HepG2 (cell line): ENCODE data around the gene VARS1. TPM values are rescaled to one million over a fixed set of nuclear protein-coding genes. Genes with fewer than 3 reads are reported as not detected.

Experiments
- AFF4 ChIP-seq: sonication (generic); formaldehyde crosslinking; IDR thresholded peaks from 2 replicates; pipeline ENCODE4 v1.4.0; 2020; ENCODE audit warnings: missing genetic modification reagents
- AHR ChIP-seq: IDR thresholded peaks from 2 replicates; pipeline ENCODE4 v1.6.1; 2018; ENCODE audit warnings: missing genetic modification reagents, missing compliant biosample characterization
- CREB1 ChIP-seq, 2 experiments: fragments of 450-650 bp in 1 of 2; IDR thresholded peaks; 2 replicates each; pipeline ENCODE4 v1.6.1; 2016 to 2017; ENCODE audit warnings: control low read depth in 1 of 2, mild to moderate bottlenecking in 1 of 2, missing compliant biosample characterization in 1 of 2, missing genetic modification characterization in 1 of 2
- MAZ ChIP-seq, 2 experiments: sonication (generic) in 1 of 2; formaldehyde crosslinking in 1 of 2; IDR thresholded peaks; 2 replicates each; pipeline versions ENCODE4 v1.5.0 to v1.6.1; 2012 to 2020; ENCODE audit warnings: low read depth in 2 of 2, mild to moderate bottlenecking in 2 of 2, borderline replicate concordance in 1 of 2, improper control_type of control experiment in 1 of 2, low read length in 1 of 2, missing genetic modification reagents in 1 of 2, moderate library complexity in 1 of 2
- MBD4 ChIP-seq: IDR thresholded peaks from 2 replicates; pipeline ENCODE4 v1.6.1; 2012; ENCODE audit warnings: low read length, inconsistent platforms, borderline replicate concordance
- MED8 ChIP-seq: sonication (generic); formaldehyde crosslinking; IDR thresholded peaks from 2 replicates; pipeline ENCODE4 v1.8.1; 2023; ENCODE audit warnings: mild to moderate bottlenecking, missing genetic modification reagents; ENCODE audit not compliant: insufficient replicate concordance
- POLR2AphosphoS5 ChIP-seq: IDR thresholded peaks from 2 replicates; pipeline ENCODE4 v1.6.1; 2012; ENCODE audit warnings: low read depth, low read length
- RAD51 ChIP-seq: fragments of 450-650 bp; IDR thresholded peaks from 2 replicates; pipeline ENCODE4 v1.6.1; 2016; ENCODE audit warnings: borderline replicate concordance
- SOX13 ChIP-seq, 3 experiments: fragments of 450-650 bp in 1 of 3; sonication (generic) in 1 of 3; formaldehyde crosslinking in 1 of 3; IDR thresholded peaks in 2 of 3; conservative IDR thresholded peaks in 1 of 3; 2 replicates each; pipeline versions ENCODE4 v1.5.0 to v1.6.1; 2016 to 2020; ENCODE audit warnings: antibody characterized with exemption in 1 of 3, mild to moderate bottlenecking in 1 of 3, missing compliant biosample characterization in 1 of 3, missing genetic modification reagents in 1 of 3, moderate library complexity in 1 of 3
- YEATS4 ChIP-seq: sonication (generic); formaldehyde crosslinking; IDR thresholded peaks from 2 replicates; pipeline ENCODE4 v1.4.0; 2020; ENCODE audit warnings: missing genetic modification reagents, borderline replicate concordance
- ZBTB7B ChIP-seq: sonication (generic); formaldehyde crosslinking; IDR thresholded peaks from 2 replicates; pipeline ENCODE4 v1.4.0; 2020; ENCODE audit warnings: missing genetic modification reagents
- ZNF136 ChIP-seq: sonication (generic); formaldehyde crosslinking; IDR thresholded peaks from 2 replicates; pipeline ENCODE4 v1.8.1; 2022; ENCODE audit warnings: low read depth, mild to moderate bottlenecking, moderate library complexity, missing genetic modification reagents
- ZNF143 ChIP-seq: sonication (generic); formaldehyde crosslinking; IDR thresholded peaks from 2 replicates; pipeline ENCODE4 v1.4.0; 2020; ENCODE audit warnings: missing genetic modification reagents
- ZNF17 ChIP-seq: sonication (generic); formaldehyde crosslinking; IDR thresholded peaks from 2 replicates; pipeline ENCODE4 v1.5.0; 2020; ENCODE audit warnings: mild to moderate bottlenecking, missing genetic modification reagents
- ZNF597 ChIP-seq: sonication (generic); formaldehyde crosslinking; IDR thresholded peaks from 2 replicates; pipeline ENCODE4 v1.5.0; 2020; ENCODE audit warnings: missing genetic modification reagents
- ZNF879 ChIP-seq: sonication (generic); formaldehyde crosslinking; IDR thresholded peaks from 2 replicates; pipeline ENCODE4 v1.8.1; 2023; ENCODE audit warnings: missing genetic modification reagents
- ZSCAN21 ChIP-seq: sonication (generic); formaldehyde crosslinking; IDR thresholded peaks from 2 replicates; pipeline ENCODE4 v1.8.0; 2022; ENCODE audit warnings: mild to moderate bottlenecking, missing genetic modification reagents, moderate library complexity, borderline replicate concordance
- polyA plus RNA-seq, 8 experiments: library from polyadenylated mRNA; depleted of rRNA in 3 of 8; stranded (reverse) in 7 of 8; unstranded in 1 of 8; fragments of >200 nt; fragmentation: Illumina TruSeq in 4 of 8; extraction: Trizol in 4 of 8; gene quantifications; 2 replicates each; pipeline versions ENCODE4 v1.2.1 to v1.2.3, GENCODE V29; 2011 to 2016; ENCODE audit warnings: low read depth in 4 of 8, missing spikeins in 1 of 8, mixed read lengths in 1 of 8; ENCODE audit not compliant: insufficient read depth in 1 of 8
- total RNA-seq, 5 experiments: library from RNA; depleted of rRNA; stranded (reverse); fragments of >200 nt; fragmentation: Illumina TruSeq; extraction: Trizol; gene quantifications; 2 replicates each; pipeline ENCODE4 v1.2.3, GENCODE V29; 2016; ENCODE audit warnings: low read depth in 1 of 5
- TF ChIP-seq, protein P1 (sequence below): IDR thresholded peaks from 2 replicates; pipeline ENCODE4 v1.6.1; 2016; ENCODE audit warnings: missing compliant biosample characterization, missing genetic modification reagents, borderline replicate concordance
- TF ChIP-seq, protein P2 (sequence below): sonication (generic); formaldehyde crosslinking; IDR thresholded peaks from 2 replicates; pipeline ENCODE4 v1.4.0; 2020; ENCODE audit warnings: missing genetic modification reagents, borderline replicate concordance

VARS1 gene
- total and polyA plus RNA-seq, 2 of the 13 experiments (the other 11 are each of a cell fraction or from before 2014, with no cell fraction given) = 14.7 to 56.1 TPM

DNA sequence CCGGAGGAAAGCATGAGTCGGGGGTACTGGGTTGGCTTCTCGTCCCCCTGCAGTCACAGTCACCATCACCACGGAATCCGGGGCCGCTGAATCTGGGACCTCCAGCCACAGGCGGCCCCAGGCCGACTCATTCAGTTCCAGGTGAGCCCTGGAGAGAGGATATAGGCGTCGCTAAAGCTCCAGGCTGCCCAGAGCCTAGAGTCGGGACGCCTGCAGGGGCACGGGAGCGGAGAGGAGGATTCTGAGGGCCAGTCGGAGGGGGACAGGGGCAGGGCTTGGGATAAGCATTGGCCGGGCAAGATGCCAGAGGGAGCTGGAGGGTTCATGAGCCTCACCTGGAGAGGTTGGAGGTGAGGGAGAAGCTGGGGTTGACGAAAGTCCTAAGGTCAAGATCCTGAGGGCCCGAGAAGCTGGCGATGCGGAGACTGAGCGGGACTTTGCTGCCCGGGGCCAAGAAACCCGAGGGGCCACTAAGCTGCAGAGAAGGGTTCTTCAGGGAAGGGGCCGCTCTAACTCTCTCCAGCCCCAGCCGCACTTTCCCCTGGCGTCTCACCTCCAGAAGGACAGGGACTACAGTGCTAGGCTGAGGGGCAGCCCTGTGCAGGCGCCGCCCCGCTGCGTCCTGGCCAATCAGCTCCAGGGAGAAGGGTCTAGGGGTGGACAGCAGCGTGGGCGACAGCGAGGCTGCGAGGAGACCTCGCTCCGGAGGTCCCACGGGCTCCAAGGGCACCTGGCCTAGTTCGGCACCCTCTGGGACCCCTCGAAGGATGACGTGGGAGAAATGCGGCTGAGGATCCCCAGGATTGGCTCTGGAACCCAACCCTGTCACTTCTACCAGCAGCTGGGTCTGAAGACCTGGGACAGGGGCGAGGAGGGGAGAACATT lies 29.4 kb downstream of the VARS1 start (continued):
- TF ChIP-seq MED8 (CRISPR knock-in tag) (no peak), AFF4 (CRISPR knock-in tag) (no peak), ZNF17 (CRISPR knock-in tag) (no peak), ZNF136 (CRISPR knock-in tag) (peak; percentile 59; the same call in 1 of the 2 replicates), CREB1 (IDR thresholded peaks at IDR 0.05) (peak; percentile 33; the same call in 1 of the 2 replicates), CREB1 (CRISPR knock-in tag; IDR thresholded peaks at IDR 0.05) (no peak), MAZ (IDR thresholded peaks at IDR 0.05; ENCODE audit: borderline replicate concordance, low read depth, low read length) (no peak), MAZ (CRISPR knock-in tag; IDR thresholded peaks at IDR 0.05; ENCODE audit: low read depth) (no peak), POLR2AphosphoS5 (peak; percentile 88), ZNF879 (CRISPR knock-in tag) (peak; percentile 30; the same call in 1 of the 2 replicates), AHR (CRISPR knock-in tag) (0 out of 2 replicates have a peak, but pooled peaks have one; percentile 10), ZBTB7B (CRISPR knock-in tag) (peak; percentile 95), SOX13 (IDR thresholded peaks at IDR 0.05) (no peak), SOX13 (CRISPR knock-in tag; conservative IDR thresholded peaks at IDR 0.05 in 1 of 2, IDR thresholded peaks at IDR 0.05 in 1 of 2) (peak in 1 of 2 experiments; percentile 25; a peak in 1 of 4 replicates), MBD4 (no peak), RAD51 (no peak), YEATS4 (CRISPR knock-in tag) (peak; percentile 52; the same call in 1 of the 2 replicates), ZNF597 (CRISPR knock-in tag) (no peak), ZSCAN21 (CRISPR knock-in tag) (no peak; the same call in 1 of the 2 replicates), ZNF143 (CRISPR knock-in tag) (no peak)
- TF ChIP-seq, protein P1, sequence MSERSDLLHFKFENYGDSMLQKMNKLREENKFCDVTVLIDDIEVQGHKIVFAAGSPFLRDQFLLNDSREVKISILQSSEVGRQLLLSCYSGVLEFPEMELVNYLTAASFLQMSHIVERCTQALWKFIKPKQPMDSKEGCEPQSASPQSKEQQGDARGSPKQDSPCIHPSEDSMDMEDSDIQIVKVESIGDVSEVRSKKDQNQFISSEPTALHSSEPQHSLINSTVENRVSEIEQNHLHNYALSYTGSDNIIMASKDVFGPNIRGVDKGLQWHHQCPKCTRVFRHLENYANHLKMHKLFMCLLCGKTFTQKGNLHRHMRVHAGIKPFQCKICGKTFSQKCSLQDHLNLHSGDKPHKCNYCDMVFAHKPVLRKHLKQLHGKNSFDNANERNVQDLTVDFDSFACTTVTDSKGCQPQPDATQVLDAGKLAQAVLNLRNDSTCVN (CRISPR knock-in tag) = peak; percentile 34
- TF ChIP-seq, protein P2, sequence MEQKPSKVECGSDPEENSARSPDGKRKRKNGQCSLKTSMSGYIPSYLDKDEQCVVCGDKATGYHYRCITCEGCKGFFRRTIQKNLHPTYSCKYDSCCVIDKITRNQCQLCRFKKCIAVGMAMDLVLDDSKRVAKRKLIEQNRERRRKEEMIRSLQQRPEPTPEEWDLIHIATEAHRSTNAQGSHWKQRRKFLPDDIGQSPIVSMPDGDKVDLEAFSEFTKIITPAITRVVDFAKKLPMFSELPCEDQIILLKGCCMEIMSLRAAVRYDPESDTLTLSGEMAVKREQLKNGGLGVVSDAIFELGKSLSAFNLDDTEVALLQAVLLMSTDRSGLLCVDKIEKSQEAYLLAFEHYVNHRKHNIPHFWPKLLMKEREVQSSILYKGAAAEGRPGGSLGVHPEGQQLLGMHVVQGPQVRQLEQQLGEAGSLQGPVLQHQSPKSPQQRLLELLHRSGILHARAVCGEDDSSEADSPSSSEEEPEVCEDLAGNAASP (CRISPR knock-in tag) = 0 out of 2 replicates have a peak, but pooled peaks have one; percentile 22
